Measurements from ENCODE around the gene EIF2S2. TPM values are rescaled to one million over a fixed set of nuclear protein-coding genes. Genes with fewer than 3 reads are reported as not detected.

Gene EIF2S2
- total RNA-seq, 1 experiment from 2014 or later = 130 TPM

DNA sequence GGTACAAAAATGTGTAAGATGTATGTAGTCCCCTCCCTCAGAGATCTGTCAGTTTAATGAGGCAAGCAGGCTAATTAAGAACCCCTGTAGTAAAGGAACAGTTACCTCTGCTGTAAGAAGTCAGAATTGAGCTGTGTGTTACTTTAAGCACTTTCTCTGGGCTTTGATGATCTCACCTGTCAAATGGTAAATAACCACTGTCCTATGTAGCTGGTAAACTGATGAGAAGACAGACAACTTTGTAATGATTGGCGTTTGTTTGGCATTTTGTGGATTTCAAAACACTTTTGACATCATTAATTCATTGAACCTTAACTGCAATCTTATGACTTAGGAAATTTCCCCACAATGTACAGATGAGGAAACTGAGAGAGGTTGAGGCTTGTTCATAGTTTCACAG lies 62.7 kb downstream of the EIF2S2 start:
- ChIA-PET CTCF (interaction anchor here (1.0 kb wide), 1 partner anchor 27 kb away, joined by 3 read pairs; no protein-coding TSS in a partner anchor), POLR2A (ENCODE audit: low non-redundant PET) (no interaction called here)
- TF ChIP-seq, protein P1, sequence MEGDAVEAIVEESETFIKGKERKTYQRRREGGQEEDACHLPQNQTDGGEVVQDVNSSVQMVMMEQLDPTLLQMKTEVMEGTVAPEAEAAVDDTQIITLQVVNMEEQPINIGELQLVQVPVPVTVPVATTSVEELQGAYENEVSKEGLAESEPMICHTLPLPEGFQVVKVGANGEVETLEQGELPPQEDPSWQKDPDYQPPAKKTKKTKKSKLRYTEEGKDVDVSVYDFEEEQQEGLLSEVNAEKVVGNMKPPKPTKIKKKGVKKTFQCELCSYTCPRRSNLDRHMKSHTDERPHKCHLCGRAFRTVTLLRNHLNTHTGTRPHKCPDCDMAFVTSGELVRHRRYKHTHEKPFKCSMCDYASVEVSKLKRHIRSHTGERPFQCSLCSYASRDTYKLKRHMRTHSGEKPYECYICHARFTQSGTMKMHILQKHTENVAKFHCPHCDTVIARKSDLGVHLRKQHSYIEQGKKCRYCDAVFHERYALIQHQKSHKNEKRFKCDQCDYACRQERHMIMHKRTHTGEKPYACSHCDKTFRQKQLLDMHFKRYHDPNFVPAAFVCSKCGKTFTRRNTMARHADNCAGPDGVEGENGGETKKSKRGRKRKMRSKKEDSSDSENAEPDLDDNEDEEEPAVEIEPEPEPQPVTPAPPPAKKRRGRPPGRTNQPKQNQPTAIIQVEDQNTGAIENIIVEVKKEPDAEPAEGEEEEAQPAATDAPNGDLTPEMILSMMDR (conservative IDR thresholded peaks at IDR 0.05; ENCODE audit: low read depth, low read length) = no peak
- no peak for TF ChIP-seq EZH2 (IDR thresholded peaks at IDR 0.05; ENCODE audit: borderline replicate concordance, low read depth, low read length, poor library complexity, severe bottlenecking)
- Histone ChIP-seq H3K27me3 (replicated peaks; ENCODE audit: insufficient read depth, low read depth, low read length, poor library complexity) (no peaks in the 10 kb centered on the region), H3K4me1 (ENCODE audit: insufficient read depth, low read length, poor library complexity, severe bottlenecking) (peaks cover 3% of the 10 kb centered on the region), H3K36me3 (ENCODE audit: insufficient read depth, low read length, poor library complexity, severe bottlenecking) (no peaks in the 10 kb centered on the region), H3K9me3 (ENCODE audit: low read depth, low read length, poor library complexity, severe bottlenecking) (no peaks in the 10 kb centered on the region), H3K27ac (ENCODE audit: low read depth, low read length, poor library complexity, severe bottlenecking) (no peak overlapping the region), H3K4me3 (ENCODE audit: low read depth, low read length, poor library complexity, severe bottlenecking) (no peak overlapping the region)
- intact Hi-C loops (cut with micrococcal nuclease; ENCODE audit: unreplicated experiment) = no loop called here
- no peak for DNase-seq (ENCODE audit: low spot score)
- no TSS peak for BruUV-seq (replicated peaks)

DNA sequence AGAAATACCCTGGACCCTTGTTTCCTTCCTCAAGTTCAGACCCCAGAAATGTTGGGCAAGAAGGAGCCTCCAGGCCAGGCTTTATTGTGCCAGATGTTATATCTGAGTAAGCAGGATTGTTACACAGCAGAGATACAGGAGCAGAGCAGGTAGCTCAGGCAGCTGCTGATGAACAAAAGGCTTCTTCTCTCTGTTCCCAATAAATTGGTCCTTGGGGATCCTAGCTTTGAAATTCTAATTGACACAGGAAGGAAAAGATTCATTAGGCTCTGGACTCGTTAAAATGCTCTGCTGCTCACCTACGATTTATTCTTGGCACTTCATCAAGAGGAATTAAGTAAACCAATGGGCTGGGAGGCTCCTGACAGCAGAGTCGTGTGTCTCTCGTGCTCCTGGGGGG lies 64.1 kb downstream of the EIF2S2 start:
- Histone ChIP-seq H3K27ac (ENCODE audit: low read depth, low read length, poor library complexity, severe bottlenecking) (no peak overlapping the region), H3K4me3 (ENCODE audit: low read depth, low read length, poor library complexity, severe bottlenecking) (no peak overlapping the region), H3K36me3 (ENCODE audit: insufficient read depth, low read length, poor library complexity, severe bottlenecking) (no peaks in the 10 kb centered on the region), H3K9me3 (ENCODE audit: low read depth, low read length, poor library complexity, severe bottlenecking) (no peaks in the 10 kb centered on the region), H3K27me3 (replicated peaks; ENCODE audit: insufficient read depth, low read depth, low read length, poor library complexity) (no peaks in the 10 kb centered on the region), H3K4me1 (ENCODE audit: insufficient read depth, low read length, poor library complexity, severe bottlenecking) (peaks cover 3% of the 10 kb centered on the region)
- ChIA-PET POLR2A (ENCODE audit: low non-redundant PET) (no interaction called here), CTCF (no interaction called here)
- BruUV-seq (replicated peaks) = no TSS peak
- intact Hi-C loops (cut with micrococcal nuclease; ENCODE audit: unreplicated experiment) = no loop called here
- TF ChIP-seq, protein P1 (conservative IDR thresholded peaks at IDR 0.05; ENCODE audit: low read depth, low read length) = no peak
- TF ChIP-seq EZH2 (IDR thresholded peaks at IDR 0.05; ENCODE audit: borderline replicate concordance, low read depth, low read length, poor library complexity, severe bottlenecking) = no peak
- peak; percentile 17 for DNase-seq (ENCODE audit: low spot score)

DNA sequence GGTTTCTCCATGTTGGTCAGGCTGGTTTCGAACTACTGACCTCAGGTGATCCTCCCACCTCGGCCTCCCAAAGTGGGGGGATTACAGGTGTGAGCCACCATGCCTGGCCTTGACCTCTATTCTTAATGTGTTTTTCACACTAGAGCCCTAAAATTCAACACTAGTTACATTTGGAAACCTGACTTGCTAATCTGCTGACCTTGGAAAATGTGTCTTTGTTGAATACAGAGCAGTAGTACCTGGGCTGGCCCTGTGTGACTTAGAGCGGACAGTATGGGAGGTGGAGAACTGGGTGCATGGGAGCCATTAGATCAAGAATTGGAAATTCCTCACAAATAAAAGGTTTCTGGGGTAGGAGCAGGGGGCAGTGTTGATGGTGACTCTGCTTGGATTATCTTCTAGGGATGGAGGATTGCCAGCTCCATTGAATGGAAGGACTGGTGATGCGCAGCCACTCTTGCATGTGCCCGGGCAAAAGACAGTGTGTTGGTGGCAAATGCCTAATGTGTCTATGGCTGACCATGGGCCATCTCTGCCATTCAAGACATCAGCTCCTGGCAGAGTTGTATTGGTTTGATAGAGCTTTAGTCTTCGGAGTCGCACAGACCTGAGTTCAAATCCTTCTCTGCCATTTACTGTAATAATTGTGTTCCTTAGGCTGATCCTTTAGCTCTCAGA lies 64.9 kb downstream of the EIF2S2 start:
- CTCF ChIA-PET = no interaction called here

More for the DNA sequence above, 64.9 kb downstream of the EIF2S2 start:
- H3K4me1 ChIP-seq (ENCODE audit: insufficient read depth, low read length, poor library complexity, severe bottlenecking) = peaks cover under 1% of the 10 kb centered on the region
- TF ChIP-seq EZH2 (IDR thresholded peaks at IDR 0.05; ENCODE audit: borderline replicate concordance, low read depth, low read length, poor library complexity, severe bottlenecking) = no peak
- TF ChIP-seq, protein P1 (conservative IDR thresholded peaks at IDR 0.05; ENCODE audit: low read depth, low read length) = no peak
- H3K27ac ChIP-seq (ENCODE audit: low read depth, low read length, poor library complexity, severe bottlenecking) = no peak overlapping the region
- no peak overlapping the region for H3K4me3 ChIP-seq (ENCODE audit: low read depth, low read length, poor library complexity, severe bottlenecking)
- H3K27me3 ChIP-seq (replicated peaks; ENCODE audit: insufficient read depth, low read depth, low read length, poor library complexity) = no peaks in the 10 kb centered on the region
- no peaks in the 10 kb centered on the region for H3K9me3 ChIP-seq (ENCODE audit: low read depth, low read length, poor library complexity, severe bottlenecking)
- no peak for DNase-seq (ENCODE audit: low spot score)
- no TSS peak for BruUV-seq (replicated peaks)
- POLR2A ChIA-PET (ENCODE audit: low non-redundant PET) = no interaction called here
- intact Hi-C loops (cut with micrococcal nuclease; ENCODE audit: unreplicated experiment) = no loop called here
- H3K36me3 ChIP-seq (ENCODE audit: insufficient read depth, low read length, poor library complexity, severe bottlenecking) = no peaks in the 10 kb centered on the region
